NCI-H187 (cell line): ENCODE data around the gene AGPAT3.

Experiments used
- DNase-seq, 2 experiments: peaks; one replicate each; lab custom pipeline; 2025; lab: John Stamatoyannopoulos, UW

AGPAT3 gene

DNA sequence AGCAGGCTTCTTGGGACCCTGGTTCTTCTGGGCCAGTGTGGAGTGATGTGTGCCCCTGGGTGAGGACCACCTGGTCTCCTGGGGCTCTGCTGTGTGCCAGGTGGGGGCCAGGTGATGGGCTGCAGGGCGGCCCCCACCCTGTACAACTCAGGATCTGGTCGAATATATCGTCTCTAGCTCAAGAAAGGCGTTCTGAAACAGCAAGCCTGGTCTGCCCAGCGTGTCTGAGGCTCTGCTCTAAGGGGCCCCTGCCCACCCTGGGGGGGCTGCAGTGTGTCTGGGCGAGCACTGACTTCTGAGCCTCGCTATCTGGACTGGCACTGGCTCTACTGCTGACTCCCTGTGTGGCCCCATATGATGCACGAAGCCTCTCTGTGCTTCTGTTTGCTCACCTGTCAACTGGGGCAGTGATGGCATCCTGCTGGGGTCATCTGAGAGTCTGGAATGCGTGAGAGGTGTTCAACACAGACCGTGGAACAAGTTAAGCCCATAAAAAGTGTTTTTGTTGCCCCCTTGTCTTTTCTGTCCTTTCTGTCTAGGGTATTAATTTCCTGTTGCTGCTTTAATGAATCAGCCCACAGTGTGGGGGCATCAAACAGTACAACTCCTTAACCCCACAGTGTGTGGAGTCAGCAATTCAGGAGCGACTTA, 91.1 kb downstream of the AGPAT3 start:
- no peak for DNase-seq

DNA sequence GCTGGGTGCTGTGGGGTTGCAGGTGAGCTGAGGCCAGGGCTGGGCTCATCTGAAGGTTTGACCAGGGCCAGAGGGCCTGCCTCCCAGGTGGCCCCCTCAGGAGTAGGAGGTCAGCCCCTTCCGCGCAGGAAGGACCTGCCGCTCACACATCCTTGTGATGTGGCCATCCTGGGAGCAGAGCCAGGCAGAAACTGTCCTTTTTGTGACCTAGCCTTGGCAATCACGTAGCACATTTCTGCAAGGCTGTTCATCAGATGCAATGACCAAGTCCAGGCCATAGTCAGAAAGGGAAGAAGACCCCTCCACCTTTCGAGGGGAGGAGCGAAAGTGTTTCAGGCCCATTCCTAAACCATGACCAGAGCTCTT, 91.6 kb downstream of the AGPAT3 start:
- DNase-seq: no peak

DNA sequence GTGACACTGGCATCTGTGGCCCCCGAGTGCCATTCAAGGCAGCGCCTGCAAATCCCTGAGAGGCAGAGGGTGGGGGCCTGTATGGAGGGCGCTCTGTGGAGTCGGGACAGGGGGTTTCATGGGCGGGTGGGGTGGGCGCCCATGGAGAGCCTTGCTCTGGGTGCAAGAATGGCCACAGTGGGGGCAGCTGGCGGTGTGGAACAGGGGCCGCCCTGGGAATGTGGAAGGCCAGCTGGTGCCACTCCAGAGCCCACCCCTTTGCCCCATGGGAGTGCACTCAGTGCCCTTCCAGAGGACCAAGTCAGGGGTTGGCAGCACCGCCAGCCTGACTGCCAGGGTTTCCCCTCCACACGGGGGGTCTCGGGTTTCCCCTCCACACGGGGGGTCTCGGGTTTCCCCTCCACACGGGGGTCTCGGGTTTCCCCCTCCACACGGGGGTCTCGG, 92.1 kb downstream of the AGPAT3 start:
- no peak for DNase-seq

DNA sequence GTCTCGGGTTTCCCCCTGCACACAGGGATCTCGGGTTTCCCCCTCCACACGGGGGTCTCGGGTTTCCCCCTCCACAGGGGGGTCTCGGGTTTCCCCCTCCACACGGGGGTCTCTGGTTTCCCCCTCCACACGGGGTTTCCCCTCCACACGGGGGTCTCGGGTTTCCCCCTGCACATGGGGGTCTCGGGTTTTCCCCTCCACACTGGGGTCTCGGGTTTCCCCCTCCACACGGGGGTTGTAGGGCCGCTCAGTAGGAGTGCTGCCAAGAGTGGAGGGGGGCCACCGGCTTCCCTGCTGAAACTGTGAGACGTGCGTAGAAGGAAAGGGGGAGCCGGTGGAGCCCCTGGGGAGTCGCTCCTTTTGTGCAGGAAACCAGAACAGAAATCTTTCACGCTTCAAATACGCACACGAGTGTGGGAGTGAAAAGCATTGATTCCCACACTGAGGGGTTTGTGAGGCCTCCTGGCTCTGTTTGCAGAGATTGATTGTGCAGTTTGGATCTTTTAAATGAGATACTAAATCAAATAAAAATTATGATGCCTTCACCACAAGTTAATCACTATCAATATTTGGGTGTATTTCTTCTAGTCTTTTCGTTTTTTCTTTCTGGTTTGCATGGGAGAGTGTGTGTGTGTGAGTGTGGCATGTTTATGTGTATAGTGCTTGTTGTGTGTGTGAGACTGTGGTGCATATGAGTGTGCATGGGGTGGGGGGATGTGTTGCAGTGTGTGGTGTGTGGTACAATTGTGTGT, 92.8 kb downstream of the AGPAT3 start:
- no peak for DNase-seq

DNA sequence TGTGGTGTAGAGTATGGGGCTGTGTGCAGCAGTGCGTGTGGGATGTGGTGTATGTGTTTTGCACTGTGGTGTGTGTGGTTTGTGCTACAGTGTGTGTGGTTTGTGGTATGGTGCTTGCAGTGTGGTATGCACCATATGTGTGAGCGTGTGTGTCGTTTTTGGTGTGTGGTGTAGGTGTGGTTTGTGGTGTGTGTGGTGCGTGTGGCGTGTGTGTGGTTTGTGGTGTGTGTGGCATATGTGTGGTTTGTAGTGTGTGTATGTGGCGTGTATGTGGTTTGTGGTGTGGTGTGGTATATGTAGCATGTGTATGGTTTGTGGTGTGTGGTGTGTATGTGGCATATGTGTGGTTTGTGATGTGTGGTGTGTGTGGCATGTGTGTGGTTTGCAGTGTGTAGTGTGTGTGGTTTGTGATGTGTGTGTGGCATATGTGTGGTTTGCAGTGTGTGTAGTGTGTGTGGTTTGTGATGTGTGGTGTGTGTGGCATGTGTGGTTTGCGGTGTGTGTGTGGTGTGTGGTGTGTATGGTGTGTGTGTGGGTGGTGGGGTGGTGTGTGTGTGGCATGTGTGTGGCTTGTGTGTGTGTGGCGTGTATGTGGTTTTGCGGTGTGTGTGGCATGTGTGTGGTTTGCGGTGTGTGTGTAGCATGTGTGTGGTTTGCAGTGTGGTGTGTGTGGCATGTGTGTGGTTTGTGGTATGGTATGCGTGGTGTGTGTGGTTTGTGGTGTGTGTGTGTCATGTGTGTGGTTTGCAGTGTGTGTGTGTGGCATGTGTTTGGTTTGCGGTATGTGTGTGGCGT, 93.5 kb downstream of the AGPAT3 start:
- DNase-seq: no peak

DNA sequence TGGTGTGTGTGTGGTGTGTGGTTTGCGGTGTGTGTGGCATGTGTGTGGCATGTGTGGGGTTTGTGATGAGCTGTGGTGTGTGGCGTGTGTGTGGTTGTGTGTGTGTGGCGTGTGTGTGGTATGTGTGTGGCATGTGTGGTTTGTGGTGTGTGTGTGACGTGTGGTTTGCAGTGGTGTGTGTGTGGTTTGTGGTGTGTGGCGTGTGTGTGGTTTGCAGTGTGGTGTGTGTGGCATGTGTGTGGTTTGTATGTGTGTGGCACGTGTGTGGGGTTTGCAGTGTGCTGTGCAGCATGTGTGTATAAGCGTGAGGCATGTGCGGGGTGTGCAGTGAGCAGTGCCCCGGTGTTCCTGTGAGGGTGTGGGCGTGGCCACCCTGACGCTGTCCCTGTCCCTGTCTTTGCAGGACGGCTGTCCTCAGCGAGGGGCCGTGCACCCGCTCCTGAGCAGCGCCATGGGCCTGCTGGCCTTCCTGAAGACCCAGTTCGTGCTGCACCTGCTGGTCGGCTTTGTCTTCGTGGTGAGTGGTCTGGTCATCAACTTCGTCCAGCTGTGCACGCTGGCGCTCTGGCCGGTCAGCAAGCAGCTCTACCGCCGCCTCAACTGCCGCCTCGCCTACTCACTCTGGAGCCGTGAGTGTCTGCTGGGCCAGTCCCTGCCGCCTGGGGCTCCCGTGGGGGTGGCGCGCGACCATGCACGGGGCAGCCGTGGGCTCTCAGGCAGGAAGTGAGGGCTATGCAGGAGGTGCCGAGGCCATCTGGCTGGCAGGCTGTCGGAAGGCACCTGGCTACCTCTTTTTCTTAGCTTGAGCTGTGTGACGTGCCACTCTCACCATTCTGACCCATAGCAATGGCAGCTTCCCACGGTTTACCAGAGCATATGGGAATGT, 94.5 kb downstream of the AGPAT3 start:
- DNase-seq: no peak

DNA sequence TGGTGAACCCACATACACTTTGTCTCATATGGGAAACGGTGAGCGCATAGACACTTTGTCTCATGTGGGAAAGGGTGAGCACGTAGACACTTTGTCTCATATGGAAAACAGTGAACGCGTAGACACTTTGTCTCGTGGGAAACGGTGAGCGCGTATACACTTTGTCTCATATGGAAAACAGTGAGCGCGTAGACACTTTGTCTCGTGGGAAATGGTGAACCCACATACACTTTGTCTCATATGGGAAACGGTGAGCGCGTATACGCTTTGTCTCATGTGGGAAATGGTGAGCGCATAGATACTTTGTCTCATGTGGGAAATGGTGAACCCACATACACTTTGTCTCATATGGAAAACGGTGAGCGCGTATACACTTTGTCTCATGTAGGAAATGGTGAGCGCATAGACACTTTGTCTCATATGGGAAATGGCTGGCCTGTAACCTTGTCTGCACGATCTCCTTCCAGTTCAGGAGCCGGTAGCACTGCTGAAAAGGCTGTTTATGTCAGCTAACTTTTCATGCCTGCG, 96.4 kb downstream of the AGPAT3 start:
- DNase-seq: no peak

DNA sequence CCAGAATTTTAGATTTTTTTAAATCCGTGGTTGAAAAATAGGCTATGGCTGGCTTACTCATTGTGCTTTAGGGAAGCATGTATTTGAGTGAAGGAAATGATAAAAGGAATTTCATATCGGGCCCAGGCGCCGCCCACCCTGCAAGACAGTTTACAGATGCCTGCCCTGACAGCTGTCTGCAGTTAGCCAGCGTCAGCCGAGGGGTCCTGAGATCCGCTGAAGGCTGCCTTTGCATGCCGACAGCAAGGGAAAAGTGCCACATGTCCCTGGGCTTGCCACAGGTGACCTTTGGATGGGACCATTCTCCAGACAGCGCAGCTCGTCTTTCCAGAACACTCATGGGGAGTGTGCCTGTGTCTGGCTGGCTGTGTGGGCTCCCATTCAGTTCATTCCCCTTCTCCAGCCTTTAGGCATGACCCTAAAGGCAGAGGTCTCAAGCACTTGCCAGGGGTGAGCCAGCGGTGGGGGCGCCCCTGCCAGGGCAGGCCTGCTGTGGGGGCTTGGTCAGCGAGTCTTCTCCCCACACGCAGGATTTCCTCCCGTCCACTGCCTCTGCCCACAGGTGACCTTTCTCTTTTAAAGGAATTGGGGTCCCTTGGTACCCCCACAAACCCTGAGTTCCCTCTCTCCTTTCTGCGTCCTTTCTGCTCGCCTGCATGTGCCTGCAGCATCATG, 101.0 kb downstream of the AGPAT3 start:
- no peak for DNase-seq

DNA sequence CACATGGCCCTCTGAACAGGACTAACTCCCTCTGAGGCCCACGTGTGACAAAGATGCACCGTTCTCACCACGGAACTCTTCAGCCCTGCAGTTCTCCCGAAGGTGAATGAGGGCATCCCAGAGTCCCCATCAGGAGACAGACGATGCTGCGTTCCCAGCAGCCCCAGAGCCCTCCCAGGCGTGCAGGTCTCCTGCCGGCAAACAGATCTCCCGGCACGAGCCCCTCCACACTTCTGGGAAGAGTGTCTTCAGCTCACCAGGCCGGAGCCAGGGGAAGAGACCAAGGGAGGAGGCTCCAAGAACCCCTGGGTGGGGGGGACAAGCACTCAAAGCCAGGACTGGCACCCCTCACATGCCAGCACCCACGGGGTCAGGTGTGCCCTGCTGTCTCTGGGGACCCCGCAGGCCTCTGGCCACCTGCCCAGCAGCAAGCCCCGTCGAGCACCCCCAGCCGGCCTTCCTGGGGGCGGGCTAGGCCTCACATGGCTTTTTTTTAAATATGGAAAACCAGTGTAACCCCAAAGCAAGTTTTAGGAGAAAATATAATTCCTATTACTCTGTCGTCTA, 102.0 kb downstream of the AGPAT3 start:
- DNase-seq: no peak

DNA sequence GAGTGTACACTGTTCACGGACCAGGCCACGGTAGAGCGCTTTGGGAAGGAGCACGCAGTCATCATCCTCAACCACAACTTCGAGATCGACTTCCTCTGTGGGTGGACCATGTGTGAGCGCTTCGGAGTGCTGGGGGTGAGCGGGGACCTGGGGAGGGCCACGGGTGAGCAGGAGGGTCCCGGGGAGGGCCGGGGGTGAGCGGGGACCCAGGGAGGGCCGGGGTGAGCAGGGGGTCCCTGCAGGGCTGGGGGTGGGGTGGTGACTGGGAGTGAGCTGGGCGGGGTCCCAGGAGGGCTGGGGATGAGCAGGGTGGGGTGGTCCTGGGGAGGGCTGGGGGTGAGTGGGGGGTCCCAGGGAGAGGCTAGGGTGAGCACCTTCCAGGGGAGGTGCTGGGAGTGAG, 103.0 kb downstream of the AGPAT3 start:
- no peak for DNase-seq

DNA sequence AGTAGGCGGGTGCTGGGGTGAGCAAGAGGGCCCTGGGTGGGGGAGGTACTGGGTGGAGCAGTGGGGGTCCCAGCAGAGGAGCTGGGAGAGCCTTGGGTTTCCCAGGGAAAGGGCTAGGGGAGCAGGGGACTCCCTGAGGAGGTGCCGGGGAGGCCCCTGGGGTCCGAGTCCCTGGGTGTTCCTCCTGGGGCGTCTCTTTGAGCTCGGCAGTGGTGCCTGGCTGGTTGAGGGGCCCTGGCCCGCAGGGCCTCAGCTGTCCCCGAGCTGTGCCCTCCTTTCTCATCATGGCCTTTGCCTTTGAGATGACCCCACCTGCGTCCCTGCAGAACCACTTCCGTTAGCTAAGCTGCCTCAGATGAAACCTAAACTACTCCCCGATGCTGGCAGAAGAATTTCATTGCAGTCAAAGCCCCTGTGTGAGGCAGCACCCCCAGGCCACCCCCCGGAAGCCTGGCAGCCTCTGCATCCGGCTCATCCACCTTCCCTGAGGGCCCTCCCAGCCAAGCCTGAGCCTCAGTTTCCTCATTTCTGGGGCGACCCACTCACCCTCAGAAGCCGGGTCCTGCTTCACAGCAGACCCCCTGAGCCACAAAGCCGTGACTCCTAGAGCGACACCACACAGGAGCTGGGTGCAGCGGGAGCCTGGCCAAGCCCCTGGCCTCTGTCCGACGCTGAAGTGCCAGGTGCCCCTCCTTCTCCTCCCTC, 103.5 kb downstream of the AGPAT3 start:
- DNase-seq: no peak

DNA sequence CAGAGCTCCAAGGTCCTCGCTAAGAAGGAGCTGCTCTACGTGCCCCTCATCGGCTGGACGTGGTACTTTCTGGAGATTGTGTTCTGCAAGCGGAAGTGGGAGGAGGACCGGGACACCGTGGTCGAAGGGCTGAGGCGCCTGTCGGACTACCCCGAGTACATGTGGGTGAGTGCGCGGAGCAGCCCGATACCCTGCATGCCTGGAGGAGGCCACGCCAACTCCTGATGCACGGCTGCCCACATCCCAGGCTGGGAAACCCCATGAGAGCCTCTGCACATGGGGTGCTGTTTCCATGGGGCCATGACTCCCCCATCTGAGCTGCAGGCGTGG, 104.1 kb downstream of the AGPAT3 start:
- DNase-seq: no peak

DNA sequence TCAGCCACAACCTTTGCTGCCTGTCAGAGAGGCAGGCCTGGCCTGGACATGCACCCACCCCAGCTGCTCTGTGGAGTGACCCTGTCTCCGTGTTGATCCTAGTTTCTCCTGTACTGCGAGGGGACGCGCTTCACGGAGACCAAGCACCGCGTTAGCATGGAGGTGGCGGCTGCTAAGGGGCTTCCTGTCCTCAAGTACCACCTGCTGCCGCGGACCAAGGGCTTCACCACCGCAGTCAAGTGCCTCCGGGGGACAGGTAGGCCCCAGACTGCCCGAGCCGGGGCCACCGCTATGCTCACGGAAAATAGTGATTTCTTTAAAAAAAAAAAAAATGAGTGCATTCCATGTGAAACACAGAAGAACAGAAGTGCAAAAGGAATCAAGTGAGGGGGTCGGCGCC, 105.5 kb downstream of the AGPAT3 start:
- DNase-seq: no peak

DNA sequence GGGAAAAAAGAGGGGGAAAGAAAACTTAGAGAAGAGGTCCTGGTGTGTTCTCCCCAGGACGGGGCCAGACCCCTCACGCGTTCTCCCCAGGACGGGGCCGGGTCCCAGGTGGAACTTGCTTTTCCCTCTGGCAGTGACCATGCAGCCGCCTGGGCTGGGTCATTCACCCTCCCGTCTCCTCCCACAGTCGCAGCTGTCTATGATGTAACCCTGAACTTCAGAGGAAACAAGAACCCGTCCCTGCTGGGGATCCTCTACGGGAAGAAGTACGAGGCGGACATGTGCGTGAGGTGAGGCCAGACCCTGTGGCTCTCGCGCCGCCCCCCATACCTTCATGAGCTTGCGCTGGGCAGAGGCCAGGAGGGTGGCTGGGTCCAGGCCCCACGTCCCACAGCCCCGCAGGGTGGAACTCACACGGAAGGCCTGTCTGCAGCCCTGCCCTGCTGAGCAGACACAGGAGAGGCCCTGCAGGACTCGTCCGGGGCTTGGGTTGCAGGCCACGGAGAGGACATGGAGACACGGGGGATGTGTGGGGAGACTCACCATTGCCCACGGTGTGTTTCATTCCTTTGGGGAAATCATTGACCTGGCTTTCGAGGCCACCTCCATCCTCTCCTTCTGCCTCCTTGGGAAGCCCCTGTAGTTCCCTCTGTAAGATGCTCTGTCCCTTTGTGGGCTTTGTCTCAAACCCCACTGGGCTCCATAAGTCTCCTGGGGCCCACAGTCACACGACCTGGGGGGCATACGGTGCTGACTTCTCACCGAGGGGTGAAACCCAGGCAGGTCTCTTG, 106.4 kb downstream of the AGPAT3 start:
- no peak for DNase-seq

DNA sequence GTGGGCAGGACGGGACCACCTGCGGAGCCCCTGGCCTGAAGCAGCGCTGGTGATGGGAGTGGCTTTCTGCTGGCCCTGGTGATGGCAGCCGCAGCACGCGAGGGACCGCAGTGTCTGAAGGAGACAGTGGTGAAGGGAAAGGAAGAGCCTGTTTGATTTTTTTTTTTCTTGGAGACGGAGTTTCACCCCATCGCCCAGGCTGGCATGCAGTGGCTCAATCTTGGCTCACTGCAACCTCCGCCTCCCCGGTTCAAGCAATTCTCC, 106.9 kb downstream of the AGPAT3 start:
- no peak for DNase-seq

DNA sequence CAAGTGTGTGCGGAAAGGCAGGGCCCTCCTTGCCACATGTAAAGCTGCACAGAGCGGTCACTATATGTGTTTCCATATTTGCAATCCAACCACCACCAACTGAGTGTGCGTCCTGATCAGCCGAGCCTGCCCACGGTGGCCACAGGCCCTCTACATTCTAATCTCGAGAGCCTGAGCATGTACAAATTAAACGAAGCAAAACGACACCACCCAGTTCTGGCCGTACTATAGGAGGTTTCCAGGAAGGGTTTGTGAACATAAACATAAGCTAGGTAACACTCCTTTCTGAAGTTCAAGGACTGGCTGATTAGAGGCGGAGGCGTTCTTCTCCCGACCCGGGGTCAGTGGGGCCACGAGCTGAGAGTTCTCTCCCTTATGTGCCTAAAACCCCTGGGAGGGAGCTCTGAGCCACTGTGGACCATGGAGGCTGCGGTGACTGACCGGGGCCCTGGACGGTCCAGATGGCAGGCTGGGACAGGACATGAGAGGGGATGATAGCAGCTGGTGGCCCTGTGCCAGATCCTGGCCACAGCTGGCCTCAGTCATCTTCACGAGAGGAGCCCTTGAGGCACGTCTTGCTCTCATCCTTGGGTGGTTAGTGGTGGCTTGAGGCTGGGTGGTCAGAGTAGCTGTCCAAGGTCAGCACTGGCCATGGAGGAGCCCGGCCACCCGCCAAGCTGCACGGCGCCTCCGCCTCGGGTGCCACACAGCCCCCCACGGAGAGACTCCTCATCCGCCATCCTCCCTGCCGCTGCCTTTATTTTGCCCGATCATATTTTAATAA, 108.0 kb downstream of the AGPAT3 start:
- DNase-seq: no peak

DNA sequence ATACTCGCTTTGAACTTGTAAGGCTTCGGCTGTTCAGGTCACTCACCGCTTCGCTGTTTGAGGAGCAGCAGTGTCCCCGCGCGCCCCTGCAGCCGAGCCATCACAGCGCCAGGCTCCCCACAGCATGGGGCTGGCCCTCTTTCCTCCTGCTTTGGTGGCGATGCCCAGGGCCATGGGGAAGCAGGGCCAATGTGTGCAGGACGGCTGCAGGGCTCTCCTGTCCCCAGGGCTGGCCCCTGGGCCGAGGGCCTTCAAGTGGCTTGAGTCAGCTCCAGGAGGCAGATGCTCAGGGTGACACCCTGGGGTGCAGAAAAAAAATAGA, 108.6 kb downstream of the AGPAT3 start:
- DNase-seq: no peak

DNA sequence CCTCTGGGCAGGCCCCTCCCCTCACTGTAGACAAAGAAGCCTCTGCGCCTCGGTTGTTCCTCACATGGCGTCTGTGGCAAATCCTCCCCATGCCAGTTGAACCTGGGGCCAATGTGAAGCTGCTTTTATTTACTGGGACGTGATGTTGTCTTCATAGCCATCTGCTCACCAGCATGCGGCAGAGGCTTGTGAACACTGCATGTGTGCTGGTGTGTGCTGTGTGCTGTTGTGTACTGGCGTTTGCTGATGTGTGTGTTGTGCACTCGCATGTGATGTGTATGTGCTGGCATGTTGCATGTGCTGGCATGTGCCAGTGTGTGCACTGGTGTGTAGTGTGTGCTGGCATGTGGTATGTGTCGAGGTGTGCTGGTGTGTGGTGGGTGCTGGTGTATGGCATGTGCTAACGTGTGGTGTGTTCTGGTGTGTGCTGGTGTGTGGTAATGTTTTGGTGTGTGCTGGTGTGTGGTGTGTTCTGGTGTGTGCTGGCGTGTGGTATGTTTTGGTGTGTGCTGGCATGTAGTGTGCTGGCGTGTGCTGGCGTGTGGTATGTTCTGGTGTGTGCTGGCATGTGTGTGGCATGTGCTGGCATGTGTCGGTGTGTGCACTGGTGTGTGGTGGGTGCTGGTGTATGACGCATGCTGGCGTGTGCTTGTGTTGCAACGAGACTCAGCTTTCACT, 109.9 kb downstream of the AGPAT3 start:
- DNase-seq: no peak
